OCI-LY7 (cell line): Measurements from ENCODE around the gene LIFR. TPM values are rescaled to one million over a fixed set of nuclear protein-coding genes. Genes with fewer than 3 reads are reported as not detected.

Experiments
- BruUV-seq: library from RNA; stranded (reverse); fragments of 400-500 nt; replicated peaks from 2 replicates; lab custom pipeline; 2021; lab: Mats Ljungman, UMichigan
- CTCF ChIA-PET: fragments of 300-600 bp; sonication (Branson Sonifier 250); formaldehyde crosslinking; loops from one replicate; lab custom pipeline; 2022; ENCODE audit warnings: antibody characterized with exemption; ENCODE audit not compliant: unreplicated experiment; lab: Charles Lee
- POLR2A ChIA-PET: fragments of 300-600 bp; sonication (Branson Sonifier 250); formaldehyde crosslinking; loops from one replicate; lab custom pipeline; 2022; ENCODE audit warnings: antibody characterized with exemption; lab: Charles Lee
- DNase-seq: peaks from one replicate; pipeline ENCODE4 v3.0.0-alpha.2; 2015; ENCODE audit warnings: low spot score
- H2AFZ ChIP-seq: fragments of 200-600 bp; sonication (generic), shearing (Covaris generic); 2 replicates; pipeline ENCODE4 v1.6.1; 2014; ENCODE audit warnings: mild to moderate bottlenecking, antibody characterized with exemption, low read length, moderate library complexity
- H3K27ac ChIP-seq: fragments of 200-600 bp; sonication (generic); 2 replicates; pipeline ENCODE4 v1.5.1; 2014; ENCODE audit warnings: mixed run types, low read depth, mild to moderate bottlenecking, moderate library complexity, low read length, inconsistent platforms; ENCODE audit not compliant: poor library complexity, severe bottlenecking
- H3K36me3 ChIP-seq: fragments of 200-600 bp; sonication (generic); 2 replicates; pipeline ENCODE4 v1.6.1; 2014; ENCODE audit warnings: mild to moderate bottlenecking, antibody characterized with exemption, low read length, moderate library complexity, mixed read lengths; ENCODE audit not compliant: insufficient read depth
- H3K4me1 ChIP-seq: fragments of 200-600 bp; sonication (generic); 2 replicates; pipeline ENCODE4 v1.5.1; 2014; ENCODE audit warnings: mild to moderate bottlenecking, low read length; ENCODE audit not compliant: insufficient read depth, poor library complexity, severe bottlenecking
- H3K4me2 ChIP-seq: fragments of 200-600 bp; sonication (generic); 2 replicates; pipeline ENCODE4 v1.6.1; 2014; ENCODE audit warnings: mild to moderate bottlenecking, low read length
- H3K4me3 ChIP-seq: fragments of 200-600 bp; sonication (generic); 2 replicates; pipeline ENCODE4 v1.5.1; 2014; ENCODE audit warnings: mild to moderate bottlenecking, low read depth, low read length; ENCODE audit not compliant: poor library complexity, severe bottlenecking
- H3K79me2 ChIP-seq: fragments of 200-600 bp; sonication (generic); 2 replicates; pipeline ENCODE4 v1.6.1; 2016; ENCODE audit warnings: low read depth, mild to moderate bottlenecking, low read length, moderate library complexity, mixed read lengths; ENCODE audit not compliant: insufficient read depth
- H3K9me2 ChIP-seq: fragments of 200-600 bp; sonication (generic); 2 replicates; pipeline ENCODE4 v1.6.1; 2016; ENCODE audit warnings: mild to moderate bottlenecking, low read length, mixed read lengths; ENCODE audit not compliant: insufficient read depth
- H3K9me3 ChIP-seq: fragments of 200-600 bp; sonication (generic); 2 replicates; pipeline ENCODE4 v1.6.1; 2014; ENCODE audit warnings: mild to moderate bottlenecking, mixed run types, low read length, mixed read lengths
- H4K20me1 ChIP-seq: fragments of 200-600 bp; sonication (generic); 2 replicates; pipeline ENCODE4 v1.6.1; 2014; ENCODE audit warnings: mild to moderate bottlenecking, antibody characterized with exemption, low read length, moderate library complexity, mixed read lengths; ENCODE audit not compliant: insufficient read depth
- CTCF ChIP-seq: fragments of 200-600 bp; sonication (generic); conservative IDR thresholded peaks from 2 replicates; pipeline ENCODE4 v1.5.1; 2014; ENCODE audit warnings: mild to moderate bottlenecking, antibody characterized with exemption, low read length, moderate library complexity, mixed read lengths
- EZH2phosphoT487 ChIP-seq: fragments of 200-600 bp; sonication (generic); IDR thresholded peaks from 2 replicates; pipeline ENCODE4 v1.6.1; 2018; ENCODE audit warnings: low read depth, borderline replicate concordance, mild to moderate bottlenecking, mixed run types, antibody characterized with exemption, low read length, moderate library complexity, mixed read lengths
- intact Hi-C: fragments of 100-400 bp; cut with micrococcal nuclease; formaldehyde crosslinking; loops from one replicate; pipeline ENCODE4 v1.10.0; 2022; ENCODE audit not compliant: unreplicated experiment
- total RNA-seq, 2 experiments: library from RNA; depleted of rRNA in 1 of 2; stranded (reverse); fragments of >200 nt in 1 of 2; shearing (Covaris generic) in 1 of 2; gene quantifications; 2 replicates each; pipeline ENCODE4 v1.2.3, GENCODE V29; 2014 to 2022

LIFR gene
- total RNA-seq, 2 experiments from 2014 or later = not detected

DNA sequence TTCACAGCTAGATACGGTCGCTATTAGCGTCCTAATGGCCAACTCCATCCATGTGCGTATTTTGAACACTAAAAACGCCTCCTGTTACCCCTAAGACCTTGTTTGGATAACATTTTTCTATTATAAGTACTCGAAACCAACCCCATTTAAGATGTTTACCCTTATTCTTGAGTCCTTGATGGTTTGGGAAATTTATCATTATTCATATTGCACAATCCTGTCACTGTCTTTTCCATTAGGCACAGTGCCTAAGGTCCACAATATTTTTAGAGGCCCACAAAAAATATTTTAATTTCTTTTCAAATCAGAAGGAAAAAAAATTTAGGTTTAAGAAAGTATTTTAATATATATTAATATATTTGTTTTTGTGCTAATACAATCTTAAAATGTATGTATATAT lies 1.3 kb upstream of the LIFR start:
- no peak overlapping the region for H3K27ac ChIP-seq
- H3K9me3 ChIP-seq = no peaks in the 10 kb centered on the region
- no TSS peak for BruUV-seq
- no peak overlapping the region for H2AFZ ChIP-seq
- no peaks in the 10 kb centered on the region for H3K4me1 ChIP-seq
- TF ChIP-seq CTCF = no peak
- TF ChIP-seq EZH2phosphoT487 = no peak
- no peaks in the 10 kb centered on the region for H3K9me2 ChIP-seq
- no peak overlapping the region for H3K4me2 ChIP-seq
- POLR2A ChIA-PET = no interaction called here
- intact Hi-C loops = no loop called here
- no peaks in the 10 kb centered on the region for H3K36me3 ChIP-seq
- no peak overlapping the region for H3K4me3 ChIP-seq
- no peaks in the 10 kb centered on the region for H3K79me2 ChIP-seq
- CTCF ChIA-PET = no interaction called here
- H4K20me1 ChIP-seq = no peaks in the 10 kb centered on the region
- DNase-seq = no peak

DNA sequence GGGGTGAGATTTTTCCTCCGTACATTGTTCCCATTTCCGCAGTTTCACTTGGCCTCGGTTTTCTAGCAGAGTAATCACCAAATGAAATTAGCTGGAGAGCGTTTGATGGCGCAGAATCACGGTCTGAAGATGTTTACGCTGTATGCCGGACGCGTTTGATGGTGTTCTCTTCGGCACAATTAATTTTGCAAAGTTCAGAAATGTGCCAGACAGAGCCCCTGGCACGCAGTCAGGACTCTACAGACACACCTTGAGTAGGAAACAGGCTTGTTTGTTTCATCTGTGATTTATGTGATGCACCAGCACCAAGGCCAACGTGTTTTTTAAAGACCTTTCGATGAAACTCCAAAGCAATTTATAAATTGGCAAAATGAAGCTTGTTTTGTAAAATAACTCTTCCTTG lies 863 bp upstream of the LIFR start:
- Histone ChIP-seq H3K9me2 (no peaks in the 10 kb centered on the region), H3K4me1 (no peaks in the 10 kb centered on the region), H3K36me3 (no peaks in the 10 kb centered on the region), H3K79me2 (no peaks in the 10 kb centered on the region), H2AFZ (no peak overlapping the region), H3K27ac (no peak overlapping the region), H3K9me3 (no peaks in the 10 kb centered on the region), H4K20me1 (no peaks in the 10 kb centered on the region), H3K4me3 (no peak overlapping the region), H3K4me2 (no peak overlapping the region)
- no TSS peak for BruUV-seq
- intact Hi-C loops = no loop called here
- POLR2A ChIA-PET = no interaction called here
- TF ChIP-seq EZH2phosphoT487 (no peak), CTCF (no peak)
- no peak for DNase-seq
- CTCF ChIA-PET = no interaction called here

DNA sequence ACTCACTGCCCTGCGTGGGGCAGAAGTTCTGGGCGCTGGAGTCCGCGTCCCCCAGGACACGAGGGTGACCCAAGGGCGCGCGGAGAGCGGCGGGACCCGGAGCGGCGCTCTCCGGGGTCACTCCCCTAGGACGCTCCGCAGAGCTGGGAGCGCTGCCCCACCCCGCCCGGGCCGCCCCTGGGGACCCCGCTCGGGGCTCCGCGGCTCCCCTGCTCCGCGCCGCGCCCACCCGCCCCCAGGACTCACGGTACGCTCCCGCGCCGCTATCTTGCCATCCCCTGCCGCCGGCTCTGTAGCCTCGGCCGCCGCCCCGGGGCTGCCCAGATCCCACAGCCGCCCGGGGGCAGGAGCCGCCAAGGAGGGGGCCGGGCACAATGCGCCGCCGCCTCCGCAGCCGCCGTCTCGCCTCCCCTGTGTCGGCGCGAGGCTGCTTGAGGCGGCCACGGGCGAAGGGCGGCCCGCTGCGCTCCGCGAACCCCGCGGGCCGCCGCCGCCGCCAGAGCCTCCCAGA lies 303 bp downstream of the LIFR start:
- no TSS peak for BruUV-seq
- Histone ChIP-seq H3K4me3 (no peak overlapping the region), H3K27ac (no peak overlapping the region), H3K9me3 (no peaks in the 10 kb centered on the region), H3K4me2 (no peak overlapping the region), H3K9me2 (no peaks in the 10 kb centered on the region), H3K36me3 (no peaks in the 10 kb centered on the region), H3K4me1 (no peaks in the 10 kb centered on the region), H4K20me1 (no peaks in the 10 kb centered on the region), H2AFZ (no peak overlapping the region), H3K79me2 (no peaks in the 10 kb centered on the region)
- CTCF ChIA-PET = no interaction called here
- intact Hi-C loops = no loop called here
- POLR2A ChIA-PET = no interaction called here
- TF ChIP-seq EZH2phosphoT487 (no peak), CTCF (no peak)
- DNase-seq = no peak
